ENCODE measurements around the gene OMP. TPM values are rescaled to one million over a fixed set of nuclear protein-coding genes. Genes with fewer than 3 reads are reported as not detected.

The OMP gene
- total and polyA plus RNA-seq, 2 of the 13 experiments (the other 11 are each of a cell fraction or from before 2014, with no cell fraction given), result not detected

- Histone ChIP-seq H3K4me3 (replicated peaks in 1 of 3; ENCODE audit: insufficient read depth in 1 of 3, low read depth in 2 of 3, low read length in 3 of 3) (no peak overlapping the region), H3K79me2 (ENCODE audit: insufficient read depth, low read length) (no peaks in the 10 kb centered on the region), H3K27me3 (ENCODE audit: control insufficient read depth in 1 of 2, insufficient read depth in 2 of 2, low read length in 2 of 2) (peaks cover 0 to 2% of the 10 kb centered on the region in 2 experiments; a peak in 2 of 5 replicates), H3K4me1 (ENCODE audit: insufficient read depth, low read length) (peaks cover 37% of the 10 kb centered on the region), H3K36me3 (replicated peaks in 1 of 2; ENCODE audit: control insufficient read depth in 1 of 2, insufficient read depth in 2 of 2, low read length in 2 of 2) (no peaks in the 10 kb centered on the region), H3K9ac (ENCODE audit: insufficient read depth, low read depth, low read length) (no peak overlapping the region), H3K27ac (ENCODE audit: extremely low read length, insufficient read depth, low read length) (no peak overlapping the region), H3K4me2 (ENCODE audit: low read depth, low read length) (peak overlapping the region; percentile 27), H4K20me1 (ENCODE audit: insufficient read depth, low read length) (no peaks in the 10 kb centered on the region), H2AFZ (ENCODE audit: low read length) (no peak overlapping the region), H3K9me3 (ENCODE audit: low read length) (no peaks in the 10 kb centered on the region)
- DNase-seq (ENCODE audit: low spot score) (peak; percentile 60), ATAC-seq (peak; percentile 31), FAIRE-seq (no peak)
- CTCF ChIA-PET (ENCODE audit: low intra/inter-chr PET ratio, low total read pairs), result no interaction called here
- 0% methylated on average over 2 of the region's 3 CpGs for WGBS (ENCODE audit: low lambda C conversion rate)
- in situ Hi-C loops (cut with HindIII; ENCODE audit: extremely low pct_ligation_motif_present, low pct_unique_long_range_greater_than_20kb), result no loop called here
- no TSS peak for BruUV-seq (replicated peaks)
- intact Hi-C loops (cut with micrococcal nuclease; ENCODE audit: unreplicated experiment), result no loop called here
- POLR2A ChIA-PET, result interaction anchor here (0.9 kb wide), 1 partner anchor 11 kb away, joined by 4 read pairs; no protein-coding TSS in a partner anchor
- TF ChIP-seq RXRA (CRISPR knock-in tag; IDR thresholded peaks at IDR 0.05) (peak; percentile 89; the same call in 1 of the 2 replicates), GATAD2A (CRISPR knock-in tag; IDR thresholded peaks at IDR 0.05) (0 out of 2 replicates have a peak, but pooled peaks have one; percentile 10), ZNF879 (CRISPR knock-in tag; IDR thresholded peaks at IDR 0.05) (no peak), SOX13 (IDR thresholded peaks at IDR 0.05) (no peak), SOX13 (CRISPR knock-in tag; conservative IDR thresholded peaks at IDR 0.05 in 1 of 2, IDR thresholded peaks at IDR 0.05 in 1 of 2) (0 out of 4 replicates have a peak, but pooled peaks of 1 of the 2 experiments have one; percentile 9), PLSCR1 (CRISPR knock-in tag; IDR thresholded peaks at IDR 0.05; ENCODE audit: borderline replicate concordance) (no peak), ZNF672 (CRISPR knock-in tag; IDR thresholded peaks at IDR 0.05) (no peak), FOSL2 (CRISPR knock-in tag; IDR thresholded peaks at IDR 0.05) (peak; percentile 15; the same call in 1 of the 2 replicates), TRAFD1 (CRISPR knock-in tag; IDR thresholded peaks at IDR 0.05; ENCODE audit: borderline replicate concordance) (no peak), RARA (CRISPR knock-in tag; IDR thresholded peaks at IDR 0.05) (peak; percentile 96), FOXC1 (CRISPR knock-in tag; IDR thresholded peaks at IDR 0.05; ENCODE audit: borderline replicate concordance) (no peak), SAFB2 (CRISPR knock-in tag; IDR thresholded peaks at IDR 0.05; ENCODE audit: borderline replicate concordance, low read depth) (no peak), NCOR1 (IDR thresholded peaks at IDR 0.05; ENCODE audit: borderline replicate concordance, low read length) (0 out of 2 replicates have a peak, but pooled peaks have one; percentile 22), DNMT3B (CRISPR knock-in tag; conservative IDR thresholded peaks at IDR 0.05) (no peak), RXRB (CRISPR knock-in tag; IDR thresholded peaks at IDR 0.05; ENCODE audit: borderline replicate concordance) (peak; percentile 47; the same call in 1 of the 2 replicates), RBFOX2 (IDR thresholded peaks at IDR 0.05; ENCODE audit: low read depth, low read length) (no peak), HMG20A (CRISPR knock-in tag; IDR thresholded peaks at IDR 0.05; ENCODE audit: borderline replicate concordance) (peak; percentile 21; the same call in 1 of the 2 replicates), MAZ (IDR thresholded peaks at IDR 0.05; ENCODE audit: borderline replicate concordance, low read depth, low read length) (no peak), MAZ (CRISPR knock-in tag; IDR thresholded peaks at IDR 0.05; ENCODE audit: low read depth) (no peak), ARID5B (CRISPR knock-in tag; IDR thresholded peaks at IDR 0.05) (peak; percentile 31; the same call in 1 of the 2 replicates)
These were observed 5.3 kb downstream of the OMP start for GRCh38 chr11:77107950-77108349.

All from HepG2 (cell line).